Left kidney (tissue), 2 donors: ENCODE results near the gene IQCE. TPM values are rescaled to one million over a fixed set of nuclear protein-coding genes. Genes with fewer than 3 reads are reported as not detected.
"Not testable (repeated sequence)": the region's sequence is repeated elsewhere in the genome, so short reads cannot be mapped to it uniquely, and the experiment has no call there.

ENCODE experiments used
- DNase-seq: peaks from one replicate; pipeline ENCODE4 v3.0.0-alpha.2; 2013
- polyA plus RNA-seq: library from polyadenylated mRNA; unstranded; fragments of 120-200 nt; gene quantifications from one replicate; pipeline ENCODE4 v1.2.1, GENCODE V29; 2013; ENCODE audit not compliant: insufficient read length

IQCE gene
- polyA plus RNA-seq, 1 donor, result 26.5 TPM

DNA sequence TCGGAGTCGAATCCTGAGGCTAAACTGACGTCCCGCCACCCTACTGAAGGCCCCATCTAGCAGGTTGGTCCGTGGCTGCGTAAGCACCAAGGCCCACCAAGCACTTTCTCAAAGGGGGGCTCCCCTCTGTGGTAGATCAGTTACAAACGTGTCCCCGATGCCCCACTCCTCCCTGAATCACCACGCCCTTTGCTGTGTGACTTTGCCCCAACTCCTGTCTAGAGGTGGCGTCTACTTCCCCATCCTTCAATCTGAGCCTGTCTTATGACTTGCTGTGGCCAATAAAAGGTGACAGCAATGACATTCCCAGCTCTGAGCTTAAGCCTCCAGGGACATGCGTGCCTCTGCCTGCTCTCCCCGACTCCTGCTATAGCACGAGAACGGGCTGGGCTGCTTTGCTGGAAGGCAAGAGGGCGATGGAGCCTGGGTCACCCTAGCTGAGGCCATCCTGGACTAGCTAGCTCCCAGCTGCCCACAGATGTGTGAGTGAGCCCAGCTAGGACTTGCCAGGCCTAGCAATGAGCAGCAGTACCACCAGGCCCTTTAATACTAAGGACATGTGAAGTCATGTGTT is 26.5 kb upstream of the IQCE start:
- not testable (repeated sequence) for DNase-seq

DNA sequence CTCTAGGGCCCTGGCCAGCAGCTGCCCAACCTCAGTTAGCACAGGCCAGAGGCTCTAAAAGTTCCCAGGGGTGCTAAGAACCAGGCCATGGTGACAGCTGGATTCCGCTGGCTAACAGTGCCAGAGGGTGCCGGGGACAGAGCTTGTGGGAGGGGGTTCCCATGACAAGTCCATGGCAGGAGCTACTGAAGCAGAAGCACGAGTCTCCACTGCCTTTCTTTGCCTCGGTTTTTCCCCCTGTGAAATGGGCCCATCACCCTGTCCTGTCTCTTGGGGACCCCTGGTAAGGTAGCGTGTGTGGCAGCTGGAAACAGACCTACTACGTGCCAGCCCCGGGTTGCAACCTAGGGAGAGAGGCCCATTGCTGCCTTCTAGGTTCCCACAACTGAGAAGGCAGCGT is 26.0 kb upstream of the IQCE start:
- DNase-seq, result not testable (repeated sequence)

DNA sequence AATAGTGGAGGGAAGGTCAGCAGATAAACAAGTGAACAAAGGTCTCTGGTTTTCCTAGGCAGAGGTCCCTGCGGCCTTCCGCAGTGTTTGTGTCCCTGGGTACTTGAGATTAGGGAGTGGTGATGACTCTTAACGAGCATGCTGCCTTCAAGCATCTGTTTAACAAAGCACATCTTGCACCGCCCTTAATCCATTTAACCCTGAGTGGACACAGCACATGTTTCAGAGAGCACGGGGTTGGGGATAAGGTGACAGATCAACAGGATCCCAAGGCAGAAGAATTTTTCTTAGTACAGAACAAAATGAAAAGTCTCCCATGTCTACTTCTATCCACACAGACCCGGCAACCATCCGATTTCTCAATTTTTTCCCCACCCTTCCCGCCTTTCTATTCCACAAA is 25.2 kb upstream of the IQCE start:
- DNase-seq, result not testable (repeated sequence)

- DNase-seq, result not testable (repeated sequence)
Measured at GRCh38 chr7:2534214-2534613, 24.6 kb upstream of the IQCE start.

- not testable (repeated sequence) for DNase-seq
Measured at GRCh38 chr7:2535872-2536627, 22.7 kb upstream of the IQCE start.

GRCh38 chr7:2537981-2538851 is 20.6 kb upstream of the IQCE start:
- no peak for DNase-seq

- DNase-seq, result no peak
Measured at GRCh38 chr7:2539031-2539911, 19.5 kb upstream of the IQCE start.

DNA sequence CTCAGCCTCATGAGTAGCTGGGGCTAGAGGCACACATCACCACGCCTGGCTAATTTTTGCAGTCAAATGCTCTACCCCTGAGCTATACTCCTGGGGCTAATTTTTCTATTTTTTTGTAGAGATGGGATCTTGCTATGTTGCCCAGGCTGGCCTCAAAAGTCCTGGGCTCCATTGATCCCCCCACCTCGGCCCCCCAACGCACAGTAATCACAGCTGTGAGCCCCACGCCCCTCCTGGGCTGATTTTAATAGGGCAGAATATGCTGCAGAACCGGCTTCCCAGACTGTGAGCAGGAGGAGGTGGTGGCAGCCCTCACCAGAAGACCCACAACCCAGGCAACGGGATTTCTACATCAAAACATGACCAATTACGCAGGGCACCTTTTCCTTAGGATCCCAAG is 18.6 kb upstream of the IQCE start:
- no peak for DNase-seq

DNA sequence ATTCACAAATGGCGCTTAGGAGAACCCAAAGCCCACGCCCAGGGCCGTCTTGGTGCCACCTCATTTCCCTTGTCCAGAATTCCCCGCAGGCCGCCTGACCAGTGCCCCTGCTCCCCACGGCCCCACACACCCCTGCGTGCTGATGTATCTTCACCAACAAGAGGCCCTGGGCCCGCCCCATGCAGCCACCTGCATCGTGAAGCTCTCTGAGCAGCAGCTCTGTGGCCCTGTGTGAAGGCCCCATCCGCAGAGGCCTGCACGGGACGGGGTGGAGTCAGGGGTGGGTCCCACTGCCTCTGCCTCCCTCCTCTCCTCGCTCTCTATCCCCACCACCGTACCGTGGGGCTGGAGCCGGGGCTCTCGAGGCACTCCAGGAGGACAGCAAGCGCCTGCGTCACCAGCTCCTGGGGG is 18.1 kb upstream of the IQCE start:
- no peak for DNase-seq

- no peak for DNase-seq
Measured at GRCh38 chr7:2541291-2542010, 17.3 kb upstream of the IQCE start.

DNA sequence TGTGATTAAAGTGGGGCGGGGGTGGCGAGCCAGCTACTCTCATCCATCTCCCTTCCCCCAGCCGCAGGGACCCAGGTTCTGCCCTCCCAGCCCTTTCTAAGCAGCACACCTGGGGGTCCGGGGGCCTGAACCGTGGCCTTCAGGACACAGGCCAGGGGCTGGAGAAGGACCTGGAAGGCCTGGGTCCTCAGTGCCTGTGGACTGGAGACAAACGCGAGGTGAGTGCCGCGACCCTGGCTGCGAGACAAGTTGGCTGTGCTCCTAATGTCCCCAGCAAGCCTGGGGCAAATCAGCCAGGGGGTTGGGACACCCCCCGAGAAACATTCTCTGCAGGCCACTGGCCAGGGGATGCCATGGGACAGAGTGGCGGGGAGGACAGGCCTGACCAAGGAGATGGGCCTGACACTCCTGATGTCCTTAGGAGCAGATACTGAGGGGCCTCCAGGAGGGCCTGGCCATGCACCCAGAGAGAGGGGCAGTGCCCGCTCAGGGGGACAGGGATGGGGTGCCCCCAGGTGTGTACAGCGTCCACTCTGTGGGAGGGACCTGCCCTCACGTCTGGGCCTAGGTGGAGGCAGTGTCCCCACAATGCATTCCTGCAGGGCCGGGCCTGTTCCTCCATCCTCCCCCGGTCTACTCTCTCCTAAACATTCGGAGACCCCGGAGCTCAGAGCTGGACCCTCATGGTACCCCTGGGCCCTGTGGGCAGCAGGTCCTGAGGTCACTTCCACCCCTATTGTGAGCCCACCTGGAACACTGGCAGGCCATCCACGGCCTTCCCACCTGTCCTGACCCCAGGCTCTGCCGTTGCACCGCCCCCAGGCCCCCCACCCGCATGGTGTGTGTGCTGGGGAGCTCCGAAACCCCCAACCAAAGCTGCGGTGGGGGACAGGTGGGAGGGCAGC is 16.5 kb upstream of the IQCE start:
- DNase-seq, result no peak

GRCh38 chr7:2542916-2543871 is 15.6 kb upstream of the IQCE start:
- DNase-seq, result no peak

GRCh38 chr7:2544541-2545188 is 14.1 kb upstream of the IQCE start:
- no peak for DNase-seq

DNA sequence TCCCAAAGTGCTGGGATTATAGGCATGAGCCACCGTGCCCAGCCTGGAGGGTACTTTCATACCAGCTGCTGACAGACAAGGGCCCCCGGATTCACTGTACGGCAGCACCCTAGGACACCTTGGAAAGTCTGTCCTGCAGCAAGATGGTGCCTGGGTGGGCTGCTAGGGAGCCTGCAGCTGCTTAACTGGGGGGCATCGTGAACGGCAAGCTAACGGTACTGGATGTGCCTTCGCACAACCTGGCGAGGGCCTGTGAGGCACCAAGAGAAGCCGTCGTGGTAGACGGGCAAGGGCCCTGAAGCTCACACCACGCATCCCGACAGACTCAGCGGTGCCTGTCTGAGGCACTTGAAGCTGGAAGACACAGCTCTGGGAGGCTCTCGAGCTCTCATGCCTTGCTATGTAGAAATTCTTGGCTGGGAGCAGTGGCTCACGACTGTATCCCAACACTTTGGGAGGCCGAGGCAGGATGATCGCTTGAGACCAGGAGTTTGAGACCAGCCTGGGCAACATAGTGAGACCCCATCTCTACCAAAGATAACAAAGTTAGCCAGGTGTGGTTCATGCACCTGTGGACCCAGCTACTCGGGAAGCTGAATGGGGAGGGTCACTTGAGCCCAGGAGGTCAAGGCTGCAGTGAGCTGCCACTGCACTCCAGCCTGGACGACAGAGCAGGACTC is 12.9 kb upstream of the IQCE start:
- no peak for DNase-seq

GRCh38 chr7:2546776-2547586 is 11.8 kb upstream of the IQCE start:
- DNase-seq, result no peak

DNA sequence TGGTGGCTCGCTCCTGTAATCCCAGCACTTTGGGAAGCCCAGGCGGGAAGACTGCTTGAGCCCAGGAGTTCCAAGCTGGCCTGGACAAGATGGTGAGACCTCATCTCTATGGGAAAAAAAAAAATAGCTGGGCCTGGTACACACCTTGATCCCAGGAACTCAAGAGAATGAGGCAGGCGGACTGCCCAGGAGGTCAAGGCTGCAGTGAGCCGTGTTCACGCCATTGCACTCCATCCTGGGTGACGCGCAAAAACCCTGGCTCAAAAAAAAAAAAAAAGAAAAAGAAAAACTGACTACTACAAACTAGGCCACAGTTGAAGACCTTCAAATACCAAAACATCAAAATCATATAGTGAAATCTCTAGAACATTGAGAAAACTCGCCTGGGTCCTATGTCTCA is 7.4 kb upstream of the IQCE start:
- no peak for DNase-seq

DNA sequence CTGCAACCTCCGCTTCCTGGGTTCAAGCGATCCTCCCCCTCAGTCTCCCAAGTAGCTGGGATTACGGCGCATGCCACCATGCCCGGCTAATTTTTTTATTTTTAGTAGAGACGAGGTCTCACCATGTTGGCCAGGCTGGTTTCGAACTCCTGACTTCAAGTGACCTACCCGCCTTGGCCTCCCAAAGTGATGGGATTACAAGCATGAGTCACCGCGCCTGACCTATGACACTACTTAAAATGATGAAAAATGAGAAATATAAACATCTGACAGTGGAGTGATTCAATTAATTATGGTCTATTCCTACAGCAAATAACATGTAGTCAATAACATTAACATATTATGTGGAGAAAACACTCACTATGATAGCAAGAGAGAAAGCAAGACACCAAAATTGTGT is 5.7 kb upstream of the IQCE start:
- no peak for DNase-seq
